HepG2 (cell line): ENCODE measurements around the gene LCE1B.

Experiments
- ELF4 ChIP-seq: sonication (generic); formaldehyde crosslinking; IDR thresholded peaks from 2 replicates; pipeline ENCODE4 v1.5.0; 2020; ENCODE audit warnings: missing genetic modification reagents, mild to moderate bottlenecking, moderate library complexity, borderline replicate concordance
- EZH2 ChIP-seq: conservative IDR thresholded peaks from 2 replicates; pipeline ENCODE4 v1.6.1; 2012; ENCODE audit warnings: mild to moderate bottlenecking, low read depth, low read length, moderate library complexity
- MXI1 ChIP-seq: IDR thresholded peaks from 3 replicates; pipeline ENCODE4 v1.6.1; 2012; ENCODE audit warnings: low read depth, low read length, inconsistent platforms, borderline replicate concordance
- ONECUT2 ChIP-seq: sonication (generic); formaldehyde crosslinking; IDR thresholded peaks from 2 replicates; pipeline ENCODE4 v1.4.0; 2020; ENCODE audit warnings: missing genetic modification reagents
- TAF1 ChIP-seq: sonication (generic); formaldehyde crosslinking; IDR thresholded peaks from 2 replicates; pipeline ENCODE4 v1.4.0; 2020; ENCODE audit warnings: missing genetic modification reagents
- XRCC5 ChIP-seq: fragments of 200-400 bp; formaldehyde crosslinking; optimal IDR thresholded peaks from 2 replicates; pipeline ENCODE3; 2017; ENCODE audit warnings: mild to moderate bottlenecking, low read length
- ZNF451 ChIP-seq: sonication (generic); formaldehyde crosslinking; IDR thresholded peaks from 2 replicates; pipeline ENCODE4 v1.5.0; 2020; ENCODE audit warnings: mild to moderate bottlenecking, missing genetic modification reagents
- TF ChIP-seq, protein P1 (sequence below): sonication (generic); formaldehyde crosslinking; IDR thresholded peaks from 2 replicates; pipeline ENCODE4 v1.5.0; 2020; ENCODE audit warnings: mild to moderate bottlenecking, missing genetic modification reagents, moderate library complexity
- TF ChIP-seq, protein P2 (sequence below): sonication (generic); formaldehyde crosslinking; IDR thresholded peaks from 2 replicates; pipeline ENCODE4 v1.8.0; 2022; ENCODE audit warnings: low read depth, missing genetic modification reagents
- TF ChIP-seq, protein P3 (sequence below): sonication (generic); formaldehyde crosslinking; IDR thresholded peaks from 2 replicates; pipeline ENCODE4 v1.8.1; 2023; ENCODE audit warnings: mild to moderate bottlenecking, missing genetic modification reagents, borderline replicate concordance
- TF ChIP-seq, protein P4 (sequence below): sonication (generic); formaldehyde crosslinking; IDR thresholded peaks from 2 replicates; pipeline ENCODE4 v1.4.0; 2020; ENCODE audit warnings: missing genetic modification reagents
- TF ChIP-seq, protein P5 (sequence below), 2 experiments: IDR thresholded peaks; 2 replicates each; pipeline ENCODE4 v1.6.1; 2011 to 2012; ENCODE audit warnings: low read length in 2 of 2, borderline replicate concordance in 1 of 2, low read depth in 1 of 2, mild to moderate bottlenecking in 1 of 2, moderate library complexity in 1 of 2

DNA sequence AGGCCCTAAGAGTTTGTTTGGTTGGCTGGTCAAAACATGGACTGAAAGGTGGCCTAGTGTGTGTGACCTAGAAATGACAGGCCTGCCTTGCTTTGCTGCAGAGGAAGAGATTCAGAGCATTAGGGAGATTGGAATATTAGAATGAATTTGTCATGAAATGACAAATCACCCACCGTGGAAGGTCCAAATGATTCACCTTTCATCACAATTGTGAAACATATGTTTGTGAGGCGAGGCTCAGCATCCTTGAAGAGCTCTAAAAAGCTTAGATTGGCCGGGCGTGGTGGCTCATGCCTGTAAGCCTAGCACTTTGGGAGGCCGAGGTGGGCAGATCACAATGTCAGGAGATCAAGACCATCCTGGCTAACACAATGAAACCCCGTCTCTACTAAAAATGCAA, 5.5 kb downstream of the LCE1B start:
- TF ChIP-seq, protein P1, sequence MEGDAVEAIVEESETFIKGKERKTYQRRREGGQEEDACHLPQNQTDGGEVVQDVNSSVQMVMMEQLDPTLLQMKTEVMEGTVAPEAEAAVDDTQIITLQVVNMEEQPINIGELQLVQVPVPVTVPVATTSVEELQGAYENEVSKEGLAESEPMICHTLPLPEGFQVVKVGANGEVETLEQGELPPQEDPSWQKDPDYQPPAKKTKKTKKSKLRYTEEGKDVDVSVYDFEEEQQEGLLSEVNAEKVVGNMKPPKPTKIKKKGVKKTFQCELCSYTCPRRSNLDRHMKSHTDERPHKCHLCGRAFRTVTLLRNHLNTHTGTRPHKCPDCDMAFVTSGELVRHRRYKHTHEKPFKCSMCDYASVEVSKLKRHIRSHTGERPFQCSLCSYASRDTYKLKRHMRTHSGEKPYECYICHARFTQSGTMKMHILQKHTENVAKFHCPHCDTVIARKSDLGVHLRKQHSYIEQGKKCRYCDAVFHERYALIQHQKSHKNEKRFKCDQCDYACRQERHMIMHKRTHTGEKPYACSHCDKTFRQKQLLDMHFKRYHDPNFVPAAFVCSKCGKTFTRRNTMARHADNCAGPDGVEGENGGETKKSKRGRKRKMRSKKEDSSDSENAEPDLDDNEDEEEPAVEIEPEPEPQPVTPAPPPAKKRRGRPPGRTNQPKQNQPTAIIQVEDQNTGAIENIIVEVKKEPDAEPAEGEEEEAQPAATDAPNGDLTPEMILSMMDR (CRISPR knock-in tag) = no peak
- TF ChIP-seq ELF4 (no peak), XRCC5 (no peak), TAF1 (CRISPR knock-in tag) (no peak), ONECUT2 (no peak), EZH2 (no peak), MXI1 (no peak), ZNF451 (CRISPR knock-in tag) (no peak)
- TF ChIP-seq, protein P2, sequence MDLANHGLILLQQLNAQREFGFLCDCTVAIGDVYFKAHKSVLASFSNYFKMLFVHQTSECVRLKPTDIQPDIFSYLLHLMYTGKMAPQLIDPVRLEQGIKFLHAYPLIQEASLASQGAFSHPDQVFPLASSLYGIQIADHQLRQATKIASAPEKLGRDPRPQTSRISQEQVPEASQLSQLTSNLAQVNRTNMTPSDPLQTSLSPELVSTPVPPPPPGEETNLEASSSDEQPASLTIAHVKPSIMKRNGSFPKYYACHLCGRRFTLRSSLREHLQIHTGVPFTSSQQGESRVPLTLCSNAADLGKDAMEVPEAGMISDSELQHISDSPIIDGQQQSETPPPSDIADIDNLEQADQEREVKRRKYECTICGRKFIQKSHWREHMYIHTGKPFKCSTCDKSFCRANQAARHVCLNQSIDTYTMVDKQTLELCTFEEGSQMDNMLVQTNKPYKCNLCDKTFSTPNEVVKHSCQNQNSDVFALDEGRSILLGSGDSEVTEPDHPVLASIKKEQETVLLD (CRISPR knock-in tag) = no peak
- TF ChIP-seq, protein P3, sequence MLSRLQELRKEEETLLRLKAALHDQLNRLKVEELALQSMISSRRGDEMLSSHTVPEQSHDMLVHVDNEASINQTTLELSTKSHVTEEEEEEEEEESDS (CRISPR knock-in tag) = no peak
- TF ChIP-seq, protein P4, sequence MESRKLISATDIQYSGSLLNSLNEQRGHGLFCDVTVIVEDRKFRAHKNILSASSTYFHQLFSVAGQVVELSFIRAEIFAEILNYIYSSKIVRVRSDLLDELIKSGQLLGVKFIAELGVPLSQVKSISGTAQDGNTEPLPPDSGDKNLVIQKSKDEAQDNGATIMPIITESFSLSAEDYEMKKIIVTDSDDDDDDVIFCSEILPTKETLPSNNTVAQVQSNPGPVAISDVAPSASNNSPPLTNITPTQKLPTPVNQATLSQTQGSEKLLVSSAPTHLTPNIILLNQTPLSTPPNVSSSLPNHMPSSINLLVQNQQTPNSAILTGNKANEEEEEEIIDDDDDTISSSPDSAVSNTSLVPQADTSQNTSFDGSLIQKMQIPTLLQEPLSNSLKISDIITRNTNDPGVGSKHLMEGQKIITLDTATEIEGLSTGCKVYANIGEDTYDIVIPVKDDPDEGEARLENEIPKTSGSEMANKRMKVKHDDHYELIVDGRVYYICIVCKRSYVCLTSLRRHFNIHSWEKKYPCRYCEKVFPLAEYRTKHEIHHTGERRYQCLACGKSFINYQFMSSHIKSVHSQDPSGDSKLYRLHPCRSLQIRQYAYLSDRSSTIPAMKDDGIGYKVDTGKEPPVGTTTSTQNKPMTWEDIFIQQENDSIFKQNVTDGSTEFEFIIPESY (CRISPR knock-in tag) = no peak
- TF ChIP-seq, protein P5, sequence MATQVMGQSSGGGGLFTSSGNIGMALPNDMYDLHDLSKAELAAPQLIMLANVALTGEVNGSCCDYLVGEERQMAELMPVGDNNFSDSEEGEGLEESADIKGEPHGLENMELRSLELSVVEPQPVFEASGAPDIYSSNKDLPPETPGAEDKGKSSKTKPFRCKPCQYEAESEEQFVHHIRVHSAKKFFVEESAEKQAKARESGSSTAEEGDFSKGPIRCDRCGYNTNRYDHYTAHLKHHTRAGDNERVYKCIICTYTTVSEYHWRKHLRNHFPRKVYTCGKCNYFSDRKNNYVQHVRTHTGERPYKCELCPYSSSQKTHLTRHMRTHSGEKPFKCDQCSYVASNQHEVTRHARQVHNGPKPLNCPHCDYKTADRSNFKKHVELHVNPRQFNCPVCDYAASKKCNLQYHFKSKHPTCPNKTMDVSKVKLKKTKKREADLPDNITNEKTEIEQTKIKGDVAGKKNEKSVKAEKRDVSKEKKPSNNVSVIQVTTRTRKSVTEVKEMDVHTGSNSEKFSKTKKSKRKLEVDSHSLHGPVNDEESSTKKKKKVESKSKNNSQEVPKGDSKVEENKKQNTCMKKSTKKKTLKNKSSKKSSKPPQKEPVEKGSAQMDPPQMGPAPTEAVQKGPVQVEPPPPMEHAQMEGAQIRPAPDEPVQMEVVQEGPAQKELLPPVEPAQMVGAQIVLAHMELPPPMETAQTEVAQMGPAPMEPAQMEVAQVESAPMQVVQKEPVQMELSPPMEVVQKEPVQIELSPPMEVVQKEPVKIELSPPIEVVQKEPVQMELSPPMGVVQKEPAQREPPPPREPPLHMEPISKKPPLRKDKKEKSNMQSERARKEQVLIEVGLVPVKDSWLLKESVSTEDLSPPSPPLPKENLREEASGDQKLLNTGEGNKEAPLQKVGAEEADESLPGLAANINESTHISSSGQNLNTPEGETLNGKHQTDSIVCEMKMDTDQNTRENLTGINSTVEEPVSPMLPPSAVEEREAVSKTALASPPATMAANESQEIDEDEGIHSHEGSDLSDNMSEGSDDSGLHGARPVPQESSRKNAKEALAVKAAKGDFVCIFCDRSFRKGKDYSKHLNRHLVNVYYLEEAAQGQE (IDR thresholded peaks at IDR 0.05; ENCODE audit: borderline replicate concordance in 1 of 2, low read depth in 1 of 2, low read length in 2 of 2) = no peak
